HUES48 (cell line): ENCODE measurements around the gene PPARA.

ENCODE experiments used
- H3K27ac ChIP-seq: one replicate; pipeline ENCODE4 v1.7.0; 2013; ENCODE audit warnings: low read depth, low read length, inconsistent platforms
- H3K27me3 ChIP-seq: 2 replicates; pipeline ENCODE4 v1.6.1; 2013; ENCODE audit warnings: mild to moderate bottlenecking, low read length; ENCODE audit not compliant: control insufficient read depth, insufficient read depth
- H3K36me3 ChIP-seq: 2 replicates; pipeline ENCODE4 v1.6.1; 2013; ENCODE audit warnings: low read length; ENCODE audit not compliant: control insufficient read depth, insufficient read depth
- H3K4me1 ChIP-seq: 2 replicates; pipeline ENCODE4 v1.6.1; 2013; ENCODE audit warnings: mild to moderate bottlenecking, low read length; ENCODE audit not compliant: control insufficient read depth, insufficient read depth
- H3K4me3 ChIP-seq: 2 replicates; pipeline ENCODE4 v1.5.1; 2013; ENCODE audit warnings: mild to moderate bottlenecking, low read depth, low read length
- H3K9ac ChIP-seq: 2 replicates; pipeline ENCODE4 v1.6.1; 2013; ENCODE audit warnings: mild to moderate bottlenecking, low read depth, low read length, moderate library complexity
- H3K9me3 ChIP-seq: 2 replicates; pipeline ENCODE4 v1.6.1; 2013; ENCODE audit warnings: low read length; ENCODE audit not compliant: control insufficient read depth, insufficient read depth

Gene PPARA

GRCh38 chr22:46115388-46115678 is 35.0 kb upstream of the PPARA start:
- H3K36me3 ChIP-seq: no peaks in the 10 kb centered on the region
- no peak overlapping the region for H3K27ac ChIP-seq
- no peak overlapping the region for H3K9ac ChIP-seq
- H3K27me3 ChIP-seq: no peaks in the 10 kb centered on the region; the same call in 1 of the 2 replicates
- H3K4me1 ChIP-seq: peaks cover 3% of the 10 kb centered on the region; the same call in 1 of the 2 replicates
- no peak overlapping the region for H3K4me3 ChIP-seq
- H3K9me3 ChIP-seq: no peaks in the 10 kb centered on the region

DNA sequence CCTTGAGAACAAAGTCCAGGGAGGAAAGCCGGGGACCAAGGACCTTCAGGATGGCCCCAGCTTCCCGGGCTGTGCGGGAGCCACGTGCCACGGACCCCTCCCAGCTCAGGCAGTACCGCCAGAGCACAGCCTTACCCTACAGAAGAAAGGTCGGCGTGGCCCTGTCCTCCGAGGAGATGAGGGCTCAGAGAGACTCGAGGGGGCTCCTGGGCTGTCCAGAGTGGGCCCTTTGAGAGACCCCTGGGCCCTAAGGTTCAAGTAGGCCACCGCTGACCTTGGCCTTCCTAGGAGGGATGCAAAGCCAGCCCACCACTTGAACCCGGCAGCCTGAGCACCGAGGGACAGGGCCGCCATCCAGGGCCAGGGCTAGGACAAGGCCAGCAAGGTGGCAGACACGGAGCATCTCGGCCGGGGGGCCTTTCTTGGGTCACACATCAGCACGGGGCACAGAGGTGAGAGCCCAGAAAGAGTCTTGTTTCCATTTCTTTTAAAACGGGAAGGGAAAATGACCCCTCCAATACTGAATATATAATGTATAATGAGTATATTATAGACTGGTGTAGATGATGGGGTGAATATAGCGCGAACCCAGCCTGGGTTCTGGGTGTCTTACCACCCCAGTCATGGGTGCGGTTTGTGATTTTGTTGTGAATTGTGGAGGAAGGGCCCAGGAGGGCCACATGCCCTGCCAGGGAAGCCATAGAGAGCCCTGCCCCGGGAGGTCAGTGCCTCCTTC is 34.4 kb upstream of the PPARA start:
- H3K27me3 ChIP-seq: no peaks in the 10 kb centered on the region; the same call in 1 of the 2 replicates
- no peaks in the 10 kb centered on the region for H3K9me3 ChIP-seq
- no peaks in the 10 kb centered on the region for H3K36me3 ChIP-seq
- no peak overlapping the region for H3K9ac ChIP-seq
- peaks cover 3% of the 10 kb centered on the region; the same call in 1 of the 2 replicates for H3K4me1 ChIP-seq
- H3K4me3 ChIP-seq: no peak overlapping the region
- H3K27ac ChIP-seq: no peak overlapping the region

- Histone ChIP-seq H3K27ac (no peak overlapping the region), H3K27me3 (no peaks in the 10 kb centered on the region; the same call in 1 of the 2 replicates), H3K4me3 (no peak overlapping the region), H3K9me3 (no peaks in the 10 kb centered on the region), H3K9ac (no peak overlapping the region), H3K36me3 (no peaks in the 10 kb centered on the region), H3K4me1 (peaks cover 3% of the 10 kb centered on the region; the same call in 1 of the 2 replicates)
Measured at GRCh38 chr22:46116491-46116958, 33.8 kb upstream of the PPARA start.

DNA sequence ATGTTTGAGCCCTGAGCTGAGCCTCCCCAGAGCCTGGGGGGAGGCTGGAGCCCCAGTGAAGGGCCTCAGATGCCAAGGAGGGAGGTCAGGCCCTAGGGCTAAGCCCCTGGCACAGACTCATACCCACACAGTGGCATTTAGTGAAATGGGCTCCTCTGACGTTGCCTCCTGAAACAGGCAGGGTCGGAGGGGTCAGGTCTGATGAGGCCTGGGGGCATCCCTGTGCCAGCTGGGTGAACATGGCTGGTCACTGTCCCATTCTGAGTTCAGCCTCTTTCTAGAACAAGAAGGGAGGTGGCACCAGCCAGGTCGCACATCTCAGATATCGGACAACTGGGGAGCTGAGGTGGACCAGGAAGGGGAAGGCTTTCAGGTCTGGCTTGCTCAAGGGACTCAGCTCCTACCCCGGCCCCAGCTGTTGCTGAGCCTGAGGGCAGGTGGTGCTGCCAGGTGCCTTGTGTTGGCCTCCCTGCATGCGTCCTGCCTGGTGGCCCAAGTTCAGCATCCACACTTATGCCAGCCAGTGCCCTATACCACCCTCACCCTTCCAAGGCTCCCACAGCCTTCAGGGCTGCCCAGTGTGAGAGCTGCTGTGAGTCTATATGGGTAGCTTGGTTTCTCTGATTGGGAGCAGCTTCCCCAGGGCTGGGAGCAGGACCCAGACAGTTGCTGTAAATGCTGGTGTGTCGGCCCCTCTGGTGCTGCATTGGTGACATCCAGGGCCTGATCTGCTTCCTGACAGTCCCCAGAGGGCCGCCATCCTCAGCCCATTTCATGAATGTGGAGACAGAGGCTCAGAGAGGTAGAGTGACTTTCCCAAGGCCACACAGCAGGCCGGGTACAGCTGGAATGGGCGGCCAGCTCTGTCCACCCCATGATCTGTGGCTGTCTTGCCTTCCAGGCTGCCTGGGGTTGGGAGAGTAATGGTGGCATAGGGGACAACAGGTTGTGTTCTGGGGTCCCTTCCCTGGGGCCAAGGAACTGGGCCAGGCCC is 32.8 kb upstream of the PPARA start:
- Histone ChIP-seq H3K36me3 (no peaks in the 10 kb centered on the region), H3K9ac (no peak overlapping the region), H3K4me3 (no peak overlapping the region), H3K9me3 (no peaks in the 10 kb centered on the region), H3K4me1 (peaks cover 3% of the 10 kb centered on the region; the same call in 1 of the 2 replicates), H3K27ac (no peak overlapping the region), H3K27me3 (no peaks in the 10 kb centered on the region; the same call in 1 of the 2 replicates)

DNA sequence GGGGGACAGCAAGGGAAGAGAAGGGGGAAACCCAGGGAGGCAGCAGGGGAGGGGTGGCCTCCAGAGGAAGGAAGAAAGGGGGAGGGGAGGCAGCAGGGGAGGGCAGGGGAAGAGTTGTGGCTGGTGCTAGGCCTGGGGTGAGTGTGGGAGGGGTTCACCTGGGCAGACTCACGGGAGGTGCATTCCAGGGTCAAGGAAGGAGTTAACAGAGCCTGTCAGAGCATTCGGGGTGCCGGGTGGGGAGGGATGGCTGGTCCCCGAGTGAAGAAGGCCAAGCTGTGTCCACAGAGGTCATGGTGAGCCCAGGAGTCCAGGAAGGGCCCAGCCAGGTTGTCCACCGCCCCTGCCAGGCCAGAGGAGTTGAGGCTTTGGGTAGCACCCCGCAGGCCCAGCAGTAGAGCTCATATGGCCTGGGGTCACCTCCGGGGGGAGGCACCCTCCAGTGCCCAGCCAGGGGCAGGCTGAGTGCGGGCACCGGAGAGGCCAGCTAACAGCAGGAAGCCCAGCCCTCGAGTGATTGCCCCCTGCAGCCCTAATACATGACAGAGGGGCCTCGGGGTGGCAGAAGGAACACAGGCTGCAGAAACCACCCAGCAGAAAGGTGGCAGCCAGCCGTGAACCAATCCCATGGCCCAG is 31.1 kb upstream of the PPARA start:
- Histone ChIP-seq H3K36me3 (no peaks in the 10 kb centered on the region), H3K9ac (no peak overlapping the region), H3K9me3 (no peaks in the 10 kb centered on the region), H3K27ac (no peak overlapping the region), H3K4me3 (no peak overlapping the region), H3K27me3 (peaks cover 5% of the 10 kb centered on the region), H3K4me1 (peaks cover 3% of the 10 kb centered on the region; the same call in 1 of the 2 replicates)

DNA sequence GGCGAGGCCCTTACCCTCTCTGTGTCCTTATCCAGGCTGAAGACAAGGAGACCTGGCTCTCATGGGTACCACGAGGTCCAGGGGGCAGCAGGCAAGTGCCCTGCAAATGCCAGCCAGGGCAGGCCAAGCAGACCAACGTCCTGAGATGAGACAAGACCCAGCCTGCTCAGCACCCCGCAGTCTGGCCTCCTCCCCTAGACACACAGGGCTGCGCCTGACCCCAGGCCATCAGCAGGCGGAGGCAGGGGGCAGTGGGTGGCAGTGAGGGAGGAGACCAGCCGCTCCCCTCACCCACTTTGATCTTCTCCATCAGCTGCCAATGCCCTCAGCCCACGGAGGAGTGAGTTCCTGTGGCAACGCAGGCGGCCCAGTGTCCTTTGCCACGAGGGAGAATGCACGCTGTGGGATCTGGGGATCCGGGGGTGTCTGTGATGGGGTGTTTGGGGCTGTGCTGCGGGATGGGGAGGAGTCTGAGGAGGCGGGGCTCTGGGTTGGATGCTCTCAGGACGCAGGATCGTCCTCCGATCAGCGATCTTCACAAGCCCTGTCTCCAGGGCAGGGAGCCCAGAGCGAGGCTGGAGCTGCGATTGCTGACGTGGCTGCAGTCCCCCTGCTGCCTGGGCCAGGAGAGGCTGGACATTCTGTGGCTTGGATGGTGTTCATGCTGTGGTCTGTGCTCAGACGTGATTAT is 30.5 kb upstream of the PPARA start:
- H3K9ac ChIP-seq: no peak overlapping the region
- no peaks in the 10 kb centered on the region for H3K9me3 ChIP-seq
- no peak overlapping the region for H3K27ac ChIP-seq

DNA sequence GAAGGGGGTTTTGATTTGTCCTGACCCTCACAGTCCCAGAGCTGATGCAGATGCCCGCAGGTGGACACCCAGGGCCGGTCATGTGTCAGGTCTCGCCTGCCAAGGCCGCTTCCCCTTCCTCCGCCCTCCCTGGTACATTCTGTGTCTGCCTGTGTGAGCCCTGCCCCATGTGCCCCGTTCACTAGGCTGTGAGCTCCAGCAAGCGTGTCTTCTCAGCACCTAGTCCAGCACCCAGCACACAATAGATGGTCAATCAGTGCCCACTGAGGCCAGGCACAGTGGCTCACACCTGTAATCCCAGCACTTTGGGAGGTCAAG is 29.9 kb upstream of the PPARA start:
- H3K27ac ChIP-seq: no peak overlapping the region
- no peaks in the 10 kb centered on the region for H3K36me3 ChIP-seq
- H3K27me3 ChIP-seq: peaks cover 5% of the 10 kb centered on the region

More for the DNA sequence above, 30.5 kb upstream of the PPARA start:
- Histone ChIP-seq H3K27me3 (peaks cover 5% of the 10 kb centered on the region), H3K4me3 (no peak overlapping the region), H3K4me1 (peaks cover 3% of the 10 kb centered on the region; the same call in 1 of the 2 replicates), H3K36me3 (no peaks in the 10 kb centered on the region)

GRCh38 chr22:46121079-46121478 is 29.2 kb upstream of the PPARA start:
- no peaks in the 10 kb centered on the region for H3K36me3 ChIP-seq
- H3K9me3 ChIP-seq: no peaks in the 10 kb centered on the region
- H3K9ac ChIP-seq: no peak overlapping the region
- H3K27ac ChIP-seq: no peak overlapping the region
- peaks cover 3% of the 10 kb centered on the region; the same call in 1 of the 2 replicates for H3K4me1 ChIP-seq
- peaks cover 5% of the 10 kb centered on the region for H3K27me3 ChIP-seq
- H3K4me3 ChIP-seq: no peak overlapping the region

More for the DNA sequence above, 29.9 kb upstream of the PPARA start:
- Histone ChIP-seq H3K4me1 (peaks cover 3% of the 10 kb centered on the region; the same call in 1 of the 2 replicates), H3K4me3 (no peak overlapping the region), H3K9ac (no peak overlapping the region), H3K9me3 (no peaks in the 10 kb centered on the region)

- Histone ChIP-seq H3K9ac (no peak overlapping the region), H3K27me3 (peaks cover 5% of the 10 kb centered on the region), H3K4me3 (no peak overlapping the region), H3K27ac (no peak overlapping the region), H3K9me3 (no peaks in the 10 kb centered on the region), H3K36me3 (no peaks in the 10 kb centered on the region), H3K4me1 (peaks cover 2% of the 10 kb centered on the region; the same call in 1 of the 2 replicates)
Measured at GRCh38 chr22:46121523-46122287, 28.6 kb upstream of the PPARA start.

- Histone ChIP-seq H3K4me3 (no peak overlapping the region), H3K9ac (no peak overlapping the region), H3K9me3 (no peaks in the 10 kb centered on the region)
Measured at GRCh38 chr22:46122511-46122971, 27.8 kb upstream of the PPARA start.

More at GRCh38 chr22:46122511-46122971, 27.8 kb upstream of the PPARA start:
- Histone ChIP-seq H3K4me1 (no peaks in the 10 kb centered on the region), H3K27me3 (peaks cover 5% of the 10 kb centered on the region; the same call in 1 of the 2 replicates), H3K36me3 (no peaks in the 10 kb centered on the region), H3K27ac (no peak overlapping the region)
